SK-N-SH (cell line): ENCODE measurements around the gene ZNF639. TPM values are rescaled to one million over a fixed set of nuclear protein-coding genes. Genes with fewer than 3 reads are reported as not detected.

Experiments used
- CTCF ChIA-PET: fragments of 300-600, 350-600 bp; formaldehyde crosslinking; extraction: SDS; loops from one replicate; lab custom pipeline; 2021; lab: Yijun Ruan, JAX
- POLR2A ChIA-PET: fragments of 350-600 bp; sonication (Branson Sonifier 250); formaldehyde crosslinking; extraction: SDS; loops from one replicate; lab custom pipeline; 2020; ENCODE audit warnings: antibody characterized with exemption, inconsistent platforms; lab: Yijun Ruan, JAX
- DNase-seq: peaks from one replicate; pipeline ENCODE4 v3.0.0; 2012
- H2AFZ ChIP-seq: fragments of 200-600 bp; sonication (generic); 2 replicates; pipeline ENCODE4 v1.8.1; 2016; ENCODE audit warnings: antibody characterized with exemption, mild to moderate bottlenecking, low read depth
- H3F3A ChIP-seq: fragments of 200-600 bp; sonication (generic); replicated peaks from 2 replicates; pipeline ENCODE3; 2016; ENCODE audit warnings: antibody characterized with exemption, mild to moderate bottlenecking; ENCODE audit not compliant: insufficient read depth
- H3K27ac ChIP-seq, 2 experiments: fragments of 200-500 bp in 1 of 2; fragments of 200-600 bp in 1 of 2; sonication (Bioruptor generic) in 1 of 2; sonication (generic), shearing (Covaris generic) in 1 of 2; 2 replicates each; pipeline versions ENCODE4 v1.5.1 to v1.6.1; 2014 to 2016; ENCODE audit warnings: low read depth in 2 of 2, inconsistent platforms in 1 of 2, low read length in 1 of 2, mild to moderate bottlenecking in 1 of 2, mixed read lengths in 1 of 2
- H3K27me3 ChIP-seq: fragments of 200-600 bp; sonication (generic), shearing (Covaris generic); 2 replicates; pipeline ENCODE4 v1.6.1; 2016; ENCODE audit warnings: mixed run types; ENCODE audit not compliant: insufficient read depth
- H3K36me3 ChIP-seq, 2 experiments: fragments of 200-500 bp in 1 of 2; fragments of 200-600 bp in 1 of 2; sonication (Bioruptor generic) in 1 of 2; sonication (generic) in 1 of 2; replicated peaks in 1 of 2; 2 replicates each; pipeline versions ENCODE3 to v1.5.1; 2014 to 2016; ENCODE audit warnings: low read length in 1 of 2, mild to moderate bottlenecking in 1 of 2; ENCODE audit not compliant: insufficient read depth in 2 of 2, control insufficient read depth in 1 of 2
- H3K4me1 ChIP-seq, 2 experiments: fragments of 200-500 bp in 1 of 2; fragments of 200-600 bp in 1 of 2; sonication (Bioruptor generic) in 1 of 2; sonication (generic), shearing (Covaris generic) in 1 of 2; 2 replicates each; pipeline versions ENCODE4 v1.5.1 to v1.6.1; 2014 to 2016; ENCODE audit warnings: low read depth in 1 of 2, low read length in 1 of 2, mixed run types in 1 of 2; ENCODE audit not compliant: insufficient read depth in 2 of 2, control insufficient read depth in 1 of 2
- H3K4me2 ChIP-seq: fragments of 200-600 bp; sonication (generic), shearing (Covaris generic); 2 replicates; pipeline ENCODE4 v1.6.1; 2017; ENCODE audit warnings: mixed run types
- H3K4me3 ChIP-seq, 2 experiments: fragments of 200-500 bp in 1 of 2; fragments of 200-600 bp in 1 of 2; sonication (Bioruptor generic) in 1 of 2; sonication (generic), shearing (Covaris generic) in 1 of 2; 2 replicates each; pipeline versions ENCODE4 v1.5.1 to v1.8.1; 2014 to 2016; ENCODE audit warnings: low read depth in 2 of 2, inconsistent platforms in 1 of 2, low read length in 1 of 2, mild to moderate bottlenecking in 1 of 2, mixed read lengths in 1 of 2, moderate library complexity in 1 of 2
- H3K79me2 ChIP-seq: fragments of 200-600 bp; sonication (generic); 2 replicates; pipeline ENCODE4 v1.8.1; 2017; ENCODE audit warnings: mild to moderate bottlenecking; ENCODE audit not compliant: insufficient read depth
- H3K9ac ChIP-seq: fragments of 200-600 bp; sonication (generic); 2 replicates; pipeline ENCODE4 v1.6.1; 2017; ENCODE audit warnings: mixed run types
- H3K9me2 ChIP-seq: fragments of 200-600 bp; sonication (generic); 2 replicates; pipeline ENCODE4 v1.6.1; 2017; ENCODE audit warnings: mixed run types
- H3K9me3 ChIP-seq: fragments of 200-600 bp; sonication (generic); 2 replicates; pipeline ENCODE4 v1.6.1; 2017; ENCODE audit warnings: mixed run types, mild to moderate bottlenecking, moderate library complexity
- H4K20me1 ChIP-seq: fragments of 200-600 bp; sonication (generic); 2 replicates; pipeline ENCODE4 v1.6.1; 2017; ENCODE audit warnings: mild to moderate bottlenecking, mixed run types; ENCODE audit not compliant: insufficient read depth
- CHD2 ChIP-seq: fragments of 150-350 bp; IDR thresholded peaks from 2 replicates; pipeline ENCODE4 v1.6.1; 2018; ENCODE audit warnings: low read length; ENCODE audit not compliant: partially characterized antibody
- CTCF ChIP-seq: fragments of 200-600 bp; sonication (generic); IDR thresholded peaks from 2 replicates; pipeline ENCODE4 v1.6.1; 2017; ENCODE audit warnings: antibody characterized with exemption, mild to moderate bottlenecking, moderate library complexity
- EP300 ChIP-seq, 2 experiments: IDR thresholded peaks; 2 replicates each; pipeline versions ENCODE4 v1.4.0 to v1.6.1; 2012; ENCODE audit warnings: borderline replicate concordance in 1 of 2, low read depth in 1 of 2, low read length in 1 of 2
- EZH2phosphoT487 ChIP-seq: fragments of 200-600 bp; sonication (generic); IDR thresholded peaks from 2 replicates; pipeline ENCODE4 v1.6.1; 2017; ENCODE audit warnings: low read depth, mixed run types, mild to moderate bottlenecking, antibody characterized with exemption, moderate library complexity, borderline replicate concordance
- FOSL2 ChIP-seq: IDR thresholded peaks from 2 replicates; pipeline ENCODE4 v1.4.0; 2012; ENCODE audit warnings: low read depth, mild to moderate bottlenecking, moderate library complexity, borderline replicate concordance
- FOXM1 ChIP-seq: IDR thresholded peaks from 2 replicates; pipeline ENCODE4 v1.4.0; 2012; ENCODE audit warnings: low read depth, mild to moderate bottlenecking
- GABPA ChIP-seq: IDR thresholded peaks from 2 replicates; pipeline ENCODE4 v1.4.0; 2012; ENCODE audit warnings: low read depth, mild to moderate bottlenecking
- GATA2 ChIP-seq: sonication (generic); formaldehyde crosslinking; IDR thresholded peaks from 2 replicates; pipeline ENCODE4 v1.5.0; 2020; ENCODE audit warnings: mild to moderate bottlenecking, missing genetic modification reagents
- IRF3 ChIP-seq: fragments of 150-350 bp; IDR thresholded peaks from 2 replicates; pipeline ENCODE4 v1.6.1; 2016; ENCODE audit warnings: mild to moderate bottlenecking, low read depth, low read length
- JUND ChIP-seq: IDR thresholded peaks from 2 replicates; pipeline ENCODE4 v1.4.0; 2012
- MEF2A ChIP-seq: IDR thresholded peaks from 2 replicates; pipeline ENCODE4 v1.4.0; 2012; ENCODE audit warnings: low read depth, borderline replicate concordance
- MXI1 ChIP-seq: IDR thresholded peaks from 2 replicates; pipeline ENCODE4 v1.6.1; 2012; ENCODE audit warnings: mild to moderate bottlenecking, low read depth, low read length, improper control_type of control experiment
- NFIC ChIP-seq: IDR thresholded peaks from 2 replicates; pipeline ENCODE4 v1.4.0; 2012; ENCODE audit warnings: borderline replicate concordance
- NRF1 ChIP-seq: IDR thresholded peaks from 2 replicates; pipeline ENCODE4 v1.6.1; 2012; ENCODE audit warnings: low read depth, mild to moderate bottlenecking, low read length
- PBX3 ChIP-seq: IDR thresholded peaks from 2 replicates; pipeline ENCODE4; 2012
- POLR2AphosphoS5 ChIP-seq: IDR thresholded peaks from 2 replicates; pipeline ENCODE4 v1.6.1; 2012; ENCODE audit warnings: low read depth, low read length
- RAD21 ChIP-seq: IDR thresholded peaks from 2 replicates; pipeline ENCODE4 v1.6.1; 2012; ENCODE audit warnings: mild to moderate bottlenecking, low read length
- RCOR1 ChIP-seq: fragments of 150-350 bp; IDR thresholded peaks from 2 replicates; pipeline ENCODE4 v1.6.1; 2017; ENCODE audit warnings: antibody characterized with exemption, low read length
- RFX5 ChIP-seq: IDR thresholded peaks from 2 replicates; pipeline ENCODE4 v1.6.1; 2012; ENCODE audit warnings: mild to moderate bottlenecking, improper control_type of control experiment, low read length
- RXRA ChIP-seq: IDR thresholded peaks from 2 replicates; pipeline ENCODE4 v1.4.0; 2012; ENCODE audit warnings: low read depth, mild to moderate bottlenecking, borderline replicate concordance
- SIN3A ChIP-seq: IDR thresholded peaks from 2 replicates; pipeline ENCODE4 v1.6.1; 2012; ENCODE audit warnings: low read depth, mild to moderate bottlenecking, low read length, moderate library complexity, borderline replicate concordance
- SMC3 ChIP-seq: IDR thresholded peaks from 2 replicates; pipeline ENCODE4 v1.6.1; 2012; ENCODE audit warnings: low read depth, low read length, improper control_type of control experiment
- TCF12 ChIP-seq: IDR thresholded peaks from 2 replicates; pipeline ENCODE4 v1.4.0; 2012
- TEAD4 ChIP-seq: IDR thresholded peaks from 2 replicates; pipeline ENCODE4 v1.4.0; 2012; ENCODE audit warnings: mild to moderate bottlenecking, borderline replicate concordance; ENCODE audit not compliant: insufficient read depth
- WGBS: methylation state at CpG from one replicate; pipeline ENCODE4 v1.1.6; 2017; ENCODE audit warnings: low lambda C conversion rate; 5-methylcytosine and 5-hydroxymethylcytosine counted together
- polyA plus RNA-seq, 3 experiments: library from polyadenylated mRNA; depleted of rRNA; stranded (reverse); fragments of >200 nt; gene quantifications; 2 replicates each; pipeline ENCODE4 v1.2.3, GENCODE V29; 2012

ZNF639 gene
- polyA plus RNA-seq, 1 of the 3 experiments (the other 2 are of a cell fraction) = 9.6 TPM

DNA sequence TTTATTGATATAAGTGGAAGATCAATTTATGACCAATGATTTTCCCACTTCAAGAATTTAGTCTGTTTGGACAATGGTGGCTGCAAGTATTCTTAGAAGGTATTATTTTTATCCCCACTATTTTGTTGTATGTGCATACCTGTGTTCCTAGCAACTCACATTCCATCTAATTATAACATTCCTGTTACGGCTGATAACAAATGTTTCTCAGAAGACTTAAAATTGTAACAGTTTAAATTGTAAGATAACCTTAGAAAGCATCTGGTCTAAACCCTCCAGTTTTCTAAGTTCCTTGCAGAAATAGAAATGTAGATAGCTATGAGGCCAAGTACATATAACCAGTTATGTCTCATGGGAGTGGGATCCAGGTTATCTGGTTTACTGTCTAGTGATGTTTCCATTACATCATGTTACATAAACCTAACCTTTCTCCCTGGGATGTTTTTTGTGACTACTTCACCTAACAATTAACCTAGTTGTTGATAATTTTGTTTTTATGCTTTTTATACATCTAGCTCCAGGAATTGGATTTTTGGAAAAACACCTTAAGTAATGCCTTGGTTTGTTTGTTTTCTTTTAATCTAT, 13.6 kb downstream of the ZNF639 start:
- ChIA-PET CTCF (no interaction called here), POLR2A (no interaction called here)
- no peaks in the 10 kb centered on the region for H3K4me1 ChIP-seq
- H3K9me2 ChIP-seq = no peaks in the 10 kb centered on the region
- H3F3A ChIP-seq = peaks cover 23% of the 10 kb centered on the region
- DNase-seq = no peak
- no peak overlapping the region for H3K27ac ChIP-seq
- H3K9ac ChIP-seq = no peak overlapping the region
- H2AFZ ChIP-seq = no peak overlapping the region
- peaks cover 17% of the 10 kb centered on the region for H3K79me2 ChIP-seq
- no peak overlapping the region for H3K4me3 ChIP-seq
- no peaks in the 10 kb centered on the region for H3K27me3 ChIP-seq
- no peak overlapping the region for H3K4me2 ChIP-seq
- peaks cover 34 to 65% of the 10 kb centered on the region in 2 experiments for H3K36me3 ChIP-seq
- TF ChIP-seq RFX5 = no peak
- no peak for TF ChIP-seq NFIC
- TF ChIP-seq SMC3 = no peak
- TF ChIP-seq IRF3 = no peak
- TF ChIP-seq RCOR1 = no peak
- TF ChIP-seq FOSL2 = no peak
- TF ChIP-seq PBX3 = no peak
- TF ChIP-seq TCF12 = no peak
- no peak for TF ChIP-seq RAD21
- WGBS = 85% methylated on average over 1 of the region's 1 CpG
- peaks cover 3% of the 10 kb centered on the region; the same call in 1 of the 2 replicates for H4K20me1 ChIP-seq
- H3K9me3 ChIP-seq = no peaks in the 10 kb centered on the region

- Histone ChIP-seq H3K4me2 (peak within 1 kb of the TSS; percentile 74), H3K9me3 (no peaks in the 10 kb centered on the region), H3K9ac (peak within 1 kb of the TSS; percentile 71), H3K79me2 (peaks cover 47% of the 10 kb centered on the region), H3K4me3 (peak within 1 kb of the TSS; percentile 81 to 89), H3K4me1 (peaks cover 0 to 6% of the 10 kb centered on the region in 2 experiments; a peak in 2 of 4 replicates), H3K27ac (peak within 1 kb of the TSS; percentile 72 to 87), H3F3A (peaks cover 6% of the 10 kb centered on the region), H3K27me3 (no peaks in the 10 kb centered on the region), H3K36me3 (peaks cover 18 to 22% of the 10 kb centered on the region in 2 experiments), H2AFZ (peak within 1 kb of the TSS; percentile 99), H4K20me1 (no peaks in the 10 kb centered on the region), H3K9me2 (no peaks in the 10 kb centered on the region)
- WGBS = under 1% methylated on average over 25 of the region's 63 CpGs
- POLR2A ChIA-PET = interaction anchor here (1.4 kb wide), 1 partner anchor 24 kb away, joined by 3 read pairs; the partner anchor contains the start of gene ZNF639
- CTCF ChIA-PET = interaction anchor here (1.0 kb wide), 1 partner anchor 20 kb away, joined by 5 read pairs; no protein-coding TSS in a partner anchor
- DNase-seq = peak; percentile 91
- TF ChIP-seq GATA2 (CRISPR knock-in tag) (no peak), CHD2 (peak; percentile 78), JUND (no peak), NFIC (no peak; the same call in 1 of the 2 replicates), EP300 (IDR thresholded peaks at IDR 0.05; ENCODE audit: borderline replicate concordance in 1 of 2, low read depth in 1 of 2, low read length in 1 of 2) (no peak), EZH2phosphoT487 (no peak), SIN3A (peak; percentile 71), SMC3 (no peak), MEF2A (no peak), RXRA (no peak), RFX5 (peak; percentile 54), POLR2AphosphoS5 (peak; percentile 86), NRF1 (no peak), FOXM1 (no peak), MXI1 (peak; percentile 69), TCF12 (peak; percentile 2; the same call in 1 of the 2 replicates), TEAD4 (no peak), GABPA (peak; percentile 89), CTCF (no peak)
Observed at GRCh38 chr3:179347345-179348194, 24.7 kb downstream of the ZNF639 start, which contains the start of gene MFN1. Gene MFN1, plus strand, starts transcription at chr3:179347709. Its CDS starts 1,143 bp downstream, at chr3:179348852.
